ENCODE data around the gene EIF3M. TPM values are rescaled to one million over a fixed set of nuclear protein-coding genes. Genes with fewer than 3 reads are reported as not detected.
"Not testable (repeated sequence)": the region's sequence is repeated elsewhere in the genome, so short reads cannot be mapped to it uniquely, and the experiment has no call there.

Gene EIF3M
- total RNA-seq, 1 experiment from 2014 or later: 275 TPM

GRCh38 chr11:32586576-32587190 is 3.1 kb downstream of the EIF3M start:
- intact Hi-C loops (cut with micrococcal nuclease; ENCODE audit: unreplicated experiment): loop anchor here (2.0 to 5.0 kb wide), 2 partner anchors 121 to 206 kb away; no protein-coding TSS in a partner anchor
- DNase-seq: peak; percentile 24
- CTCF ChIA-PET: no interaction called here
- no TSS peak for BruUV-seq (replicated peaks)
- Mint-ChIP-seq H3K9me3 (ENCODE audit: low read depth, unreplicated experiment) (no peaks in the 10 kb centered on the region), H3K27ac (ENCODE audit: unreplicated experiment) (no peak overlapping the region), H3K4me1 (ENCODE audit: low read depth, unreplicated experiment) (no peaks in the 10 kb centered on the region), H3K4me3 (ENCODE audit: low read depth, unreplicated experiment) (peak overlapping the region; percentile 31), H3K27me3 (ENCODE audit: unreplicated experiment) (no peaks in the 10 kb centered on the region), H3K36me3 (ENCODE audit: insufficient read depth, unreplicated experiment) (peaks cover 51% of the 10 kb centered on the region)
- no peak for TF ChIP-seq CTCF (IDR thresholded peaks at IDR 0.05; ENCODE audit: unreplicated experiment)

- Mint-ChIP-seq H3K27ac (ENCODE audit: unreplicated experiment) (no peak overlapping the region), H3K4me1 (ENCODE audit: low read depth, unreplicated experiment) (no peaks in the 10 kb centered on the region), H3K36me3 (ENCODE audit: insufficient read depth, unreplicated experiment) (peaks cover 65% of the 10 kb centered on the region), H3K4me3 (ENCODE audit: low read depth, unreplicated experiment) (no peak overlapping the region), H3K27me3 (ENCODE audit: unreplicated experiment) (no peaks in the 10 kb centered on the region), H3K9me3 (ENCODE audit: low read depth, unreplicated experiment) (no peaks in the 10 kb centered on the region)
- DNase-seq: no peak
- TF ChIP-seq CTCF (IDR thresholded peaks at IDR 0.05; ENCODE audit: unreplicated experiment): no peak
- BruUV-seq (replicated peaks): no TSS peak
- intact Hi-C loops (cut with micrococcal nuclease; ENCODE audit: unreplicated experiment): no loop called here
- CTCF ChIA-PET: no interaction called here
Observed at GRCh38 chr11:32594272-32594671, 10.6 kb downstream of the EIF3M start.

- H3K36me3 Mint-ChIP-seq (ENCODE audit: insufficient read depth, unreplicated experiment): peaks cover 56% of the 10 kb centered on the region
- intact Hi-C loops (cut with micrococcal nuclease; ENCODE audit: unreplicated experiment); H3K4me1 Mint-ChIP-seq (ENCODE audit: low read depth, unreplicated experiment); H3K27me3 Mint-ChIP-seq (ENCODE audit: unreplicated experiment); H3K9me3 Mint-ChIP-seq (ENCODE audit: low read depth, unreplicated experiment); DNase-seq; H3K27ac Mint-ChIP-seq (ENCODE audit: unreplicated experiment); BruUV-seq (replicated peaks); CTCF ChIA-PET; H3K4me3 Mint-ChIP-seq (ENCODE audit: low read depth, unreplicated experiment): not testable (repeated sequence)
Observed at GRCh38 chr11:32596114-32596513, 12.5 kb downstream of the EIF3M start.

DNA sequence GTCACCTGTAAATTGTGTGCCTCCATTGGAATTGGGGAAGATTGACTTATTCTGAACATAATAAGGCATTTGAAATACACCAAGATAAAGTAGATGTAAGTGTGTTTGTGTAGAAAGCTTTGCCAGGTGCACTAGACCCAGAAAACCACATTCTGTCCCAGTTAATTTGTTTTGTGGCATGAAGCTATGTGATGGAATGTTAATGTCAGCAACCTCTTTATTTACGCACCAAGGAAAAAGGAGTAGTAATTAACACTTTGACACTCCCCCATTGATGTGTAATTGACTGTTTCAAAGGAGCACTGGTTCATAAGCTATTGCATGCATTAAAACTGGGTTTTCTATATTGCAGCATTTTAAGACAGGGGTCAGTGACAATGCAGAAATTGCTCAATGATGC is 14.3 kb downstream of the EIF3M start:
- Mint-ChIP-seq H3K27ac (ENCODE audit: unreplicated experiment) (no peak overlapping the region), H3K4me3 (ENCODE audit: low read depth, unreplicated experiment) (no peak overlapping the region), H3K27me3 (ENCODE audit: unreplicated experiment) (no peaks in the 10 kb centered on the region), H3K4me1 (ENCODE audit: low read depth, unreplicated experiment) (no peaks in the 10 kb centered on the region), H3K36me3 (ENCODE audit: insufficient read depth, unreplicated experiment) (peaks cover 50% of the 10 kb centered on the region), H3K9me3 (ENCODE audit: low read depth, unreplicated experiment) (no peaks in the 10 kb centered on the region)
- DNase-seq: no peak
- intact Hi-C loops (cut with micrococcal nuclease; ENCODE audit: unreplicated experiment): no loop called here
- no peak for TF ChIP-seq CTCF (IDR thresholded peaks at IDR 0.05; ENCODE audit: unreplicated experiment)
- no TSS peak for BruUV-seq (replicated peaks)
- CTCF ChIA-PET: no interaction called here

DNA sequence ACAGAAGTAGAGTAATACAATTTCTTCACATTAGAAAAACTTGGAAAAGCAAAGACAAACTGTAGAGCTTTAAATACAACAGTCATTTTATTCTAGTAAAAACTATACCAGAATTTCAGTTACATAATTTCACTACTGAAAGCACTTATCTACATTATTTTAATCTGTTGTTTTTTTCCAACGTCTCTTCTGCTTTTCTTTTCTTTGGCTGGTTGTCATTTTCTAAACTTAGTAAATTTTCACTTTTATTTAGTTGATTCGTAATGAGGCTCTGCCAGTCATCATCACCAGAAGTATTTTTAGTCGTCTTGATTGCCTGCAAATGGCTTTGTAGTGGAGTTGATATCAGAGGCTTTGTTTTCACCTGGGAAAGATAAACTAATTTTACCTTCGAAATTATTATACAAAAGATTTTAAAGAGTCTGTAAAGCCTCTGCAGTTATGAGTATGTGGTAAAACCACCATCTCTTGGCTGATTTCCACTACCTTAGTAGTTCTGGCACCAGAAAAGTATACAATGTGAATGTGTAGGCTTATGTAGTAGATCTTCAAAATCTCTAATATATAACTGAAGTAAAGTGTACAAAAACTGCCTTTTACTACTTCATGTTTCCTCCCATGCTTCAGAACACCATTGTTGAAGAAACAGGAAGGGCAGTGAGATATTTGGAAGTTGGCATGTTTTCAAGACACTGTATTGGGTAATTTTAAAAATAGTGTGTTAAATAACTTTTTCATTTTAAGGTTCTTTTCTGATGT is 19.2 kb downstream of the EIF3M start:
- Mint-ChIP-seq H3K36me3 (ENCODE audit: insufficient read depth, unreplicated experiment) (peaks cover 35% of the 10 kb centered on the region), H3K4me1 (ENCODE audit: low read depth, unreplicated experiment) (no peaks in the 10 kb centered on the region), H3K27me3 (ENCODE audit: unreplicated experiment) (no peaks in the 10 kb centered on the region), H3K4me3 (ENCODE audit: low read depth, unreplicated experiment) (no peak overlapping the region), H3K27ac (ENCODE audit: unreplicated experiment) (no peak overlapping the region), H3K9me3 (ENCODE audit: low read depth, unreplicated experiment) (no peaks in the 10 kb centered on the region)
- intact Hi-C loops (cut with micrococcal nuclease; ENCODE audit: unreplicated experiment): no loop called here
- no peak for TF ChIP-seq CTCF (IDR thresholded peaks at IDR 0.05; ENCODE audit: unreplicated experiment)
- CTCF ChIA-PET: no interaction called here
- BruUV-seq (replicated peaks): no TSS peak
- no peak for DNase-seq
